ENCODE results near the gene MEIOB.
"Not testable (repeated sequence)": the region's sequence is repeated elsewhere in the genome, so short reads cannot be mapped to it uniquely, and the experiment has no call there.

MEIOB gene

GRCh38 chr16:1906055-1906845 is 34.3 kb upstream of the MEIOB start:
- DNase-seq = no peak

- DNase-seq = no peak
Measured at GRCh38 chr16:1903845-1904840, 32.2 kb upstream of the MEIOB start.

GRCh38 chr16:1903220-1903574 is 31.2 kb upstream of the MEIOB start:
- no peak for DNase-seq

- no peak for DNase-seq
Measured at GRCh38 chr16:1902547-1903219, 30.7 kb upstream of the MEIOB start.

- no peak for DNase-seq
Measured at GRCh38 chr16:1900452-1900774, 28.4 kb upstream of the MEIOB start.

GRCh38 chr16:1899641-1900451 is 27.9 kb upstream of the MEIOB start:
- no peak for DNase-seq

GRCh38 chr16:1897692-1898091 is 25.7 kb upstream of the MEIOB start:
- DNase-seq = not testable (repeated sequence)

- DNase-seq = no peak
Measured at GRCh38 chr16:1895949-1896675, 24.1 kb upstream of the MEIOB start.

GRCh38 chr16:1895068-1895467 is 23.1 kb upstream of the MEIOB start:
- no peak for DNase-seq

- DNase-seq = no peak
Measured at GRCh38 chr16:1890708-1891050, 18.7 kb upstream of the MEIOB start.

- DNase-seq = no peak
Measured at GRCh38 chr16:1890024-1890707, 18.2 kb upstream of the MEIOB start.

- no peak for DNase-seq
Measured at GRCh38 chr16:1887711-1888354, 15.9 kb upstream of the MEIOB start.

GRCh38 chr16:1884889-1885288 is 12.9 kb upstream of the MEIOB start:
- no peak for DNase-seq

- peak; percentile 9 for DNase-seq
Measured at GRCh38 chr16:1884155-1884760, 12.3 kb upstream of the MEIOB start.

- DNase-seq = not testable (repeated sequence)
Measured at GRCh38 chr16:1881172-1881571, 9.2 kb upstream of the MEIOB start.

- DNase-seq = no peak
Measured at GRCh38 chr16:1879477-1879876, 7.5 kb upstream of the MEIOB start.

- no peak for DNase-seq
Measured at GRCh38 chr16:1878256-1878655, 6.3 kb upstream of the MEIOB start.

- DNase-seq = no peak
Measured at GRCh38 chr16:1877804-1878203, 5.8 kb upstream of the MEIOB start.

GRCh38 chr16:1877089-1877488 is 5.1 kb upstream of the MEIOB start:
- DNase-seq = no peak

GRCh38 chr16:1876468-1876867 is 4.5 kb upstream of the MEIOB start:
- DNase-seq = no peak
